ENCODE data around the gene MTNR1A.

DNA sequence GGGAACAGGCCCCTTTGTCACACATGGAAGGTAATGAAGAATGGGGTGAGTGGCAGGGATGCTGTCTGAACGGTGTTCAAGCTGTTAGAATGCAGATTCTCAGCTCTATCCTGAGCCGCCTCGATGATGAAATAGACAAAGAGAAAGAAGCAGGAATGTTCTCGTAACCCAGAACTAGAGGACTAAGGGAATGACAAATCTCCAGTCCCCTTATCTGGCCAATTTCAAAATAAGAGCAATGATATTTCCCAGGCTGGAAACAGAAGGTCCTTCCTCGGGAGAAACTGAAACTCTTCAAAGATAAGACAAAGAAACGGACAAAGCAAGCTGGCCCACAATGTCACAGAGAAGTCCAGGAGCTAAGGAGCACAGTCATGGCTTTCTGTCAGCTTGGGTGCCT, 29.5 kb upstream of the MTNR1A start:
- TF ChIP-seq, protein P1, sequence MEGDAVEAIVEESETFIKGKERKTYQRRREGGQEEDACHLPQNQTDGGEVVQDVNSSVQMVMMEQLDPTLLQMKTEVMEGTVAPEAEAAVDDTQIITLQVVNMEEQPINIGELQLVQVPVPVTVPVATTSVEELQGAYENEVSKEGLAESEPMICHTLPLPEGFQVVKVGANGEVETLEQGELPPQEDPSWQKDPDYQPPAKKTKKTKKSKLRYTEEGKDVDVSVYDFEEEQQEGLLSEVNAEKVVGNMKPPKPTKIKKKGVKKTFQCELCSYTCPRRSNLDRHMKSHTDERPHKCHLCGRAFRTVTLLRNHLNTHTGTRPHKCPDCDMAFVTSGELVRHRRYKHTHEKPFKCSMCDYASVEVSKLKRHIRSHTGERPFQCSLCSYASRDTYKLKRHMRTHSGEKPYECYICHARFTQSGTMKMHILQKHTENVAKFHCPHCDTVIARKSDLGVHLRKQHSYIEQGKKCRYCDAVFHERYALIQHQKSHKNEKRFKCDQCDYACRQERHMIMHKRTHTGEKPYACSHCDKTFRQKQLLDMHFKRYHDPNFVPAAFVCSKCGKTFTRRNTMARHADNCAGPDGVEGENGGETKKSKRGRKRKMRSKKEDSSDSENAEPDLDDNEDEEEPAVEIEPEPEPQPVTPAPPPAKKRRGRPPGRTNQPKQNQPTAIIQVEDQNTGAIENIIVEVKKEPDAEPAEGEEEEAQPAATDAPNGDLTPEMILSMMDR (IDR thresholded peaks at IDR 0.05), result no peak
- TF ChIP-seq POLR2A (IDR thresholded peaks at IDR 0.05), result no peak
